Measurements from ENCODE around the gene GON4L. TPM values are rescaled to one million over a fixed set of nuclear protein-coding genes. Genes with fewer than 3 reads are reported as not detected.

GON4L gene
- total and polyA plus RNA-seq, 2 of the 4 experiments (the other 2 are of a cell fraction): 21.2 to 30.3 TPM

DNA sequence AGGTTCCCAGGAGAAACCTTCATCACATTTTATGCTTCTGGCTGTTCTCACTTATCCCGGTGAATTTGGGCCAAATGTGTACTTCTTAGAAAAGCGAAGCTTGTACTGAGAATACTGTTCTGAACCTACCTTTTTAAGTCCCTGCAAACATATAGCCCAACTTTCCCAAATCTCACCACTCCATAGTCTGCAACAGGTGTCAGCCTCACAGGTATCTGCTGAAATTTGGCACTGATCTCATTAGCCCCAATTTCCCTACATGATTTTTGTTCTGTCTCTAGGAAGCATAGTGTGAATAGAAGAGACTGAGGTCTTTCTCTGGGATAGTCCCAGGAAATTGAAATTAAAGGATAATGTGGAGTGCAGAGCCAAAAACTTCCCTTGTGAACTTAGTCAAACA lies 42.7 kb upstream of the GON4L start:
- Histone ChIP-seq H3K4me3 (ENCODE audit: insufficient read depth, low read depth, low read length) (no peak overlapping the region), H2AFZ (replicated peaks; ENCODE audit: low read length, poor library complexity) (no peak overlapping the region), H4K91ac (ENCODE audit: insufficient read depth, low read depth, low read length) (no peak overlapping the region), H3K4me2 (ENCODE audit: low read depth, low read length) (no peak overlapping the region), H2AK9ac (replicated peaks; ENCODE audit: low read depth, low read length, poor library complexity) (no peak overlapping the region), H3K27me3 (ENCODE audit: control insufficient read depth, insufficient read depth, low read length) (no peaks in the 10 kb centered on the region), H2BK5ac (ENCODE audit: low read depth, low read length, poor library complexity, severe bottlenecking) (no peak overlapping the region), H3K9me3 (ENCODE audit: control insufficient read depth, insufficient read depth, low read length) (no peaks in the 10 kb centered on the region), H3K4ac (ENCODE audit: low read depth, low read length) (no peak overlapping the region), H3K18ac (ENCODE audit: low read depth, low read length) (no peak overlapping the region), H3K14ac (replicated peaks; ENCODE audit: low read depth, low read length) (no peak overlapping the region), H3K9me1 (ENCODE audit: insufficient read depth, low read length) (peaks cover 2% of the 10 kb centered on the region; the same call in 1 of the 2 replicates), H3K9ac (ENCODE audit: low read depth, low read length) (no peak overlapping the region), H4K20me1 (ENCODE audit: insufficient read depth, low read length) (no peaks in the 10 kb centered on the region; the same call in 1 of the 2 replicates), H3K27ac (ENCODE audit: insufficient read depth, low read length) (no peak overlapping the region), H2AK5ac (ENCODE audit: low read depth, low read length) (no peak overlapping the region), H3K4me1 (ENCODE audit: control insufficient read depth, insufficient read depth, low read length) (no peaks in the 10 kb centered on the region), H4K8ac (ENCODE audit: low read depth in 2 of 2, low read length in 2 of 2) (no peak overlapping the region), H3K79me1 (ENCODE audit: low read depth in 1 of 2, low read length in 2 of 2) (peaks cover 16 to 35% of the 10 kb centered on the region in 2 experiments), H3K23ac (ENCODE audit: low read depth, low read length) (no peak overlapping the region), H3K36me3 (ENCODE audit: control insufficient read depth, insufficient read depth, low read length) (peaks cover 52% of the 10 kb centered on the region), H4K5ac (ENCODE audit: low read depth, low read length) (no peak overlapping the region), H2BK120ac (ENCODE audit: low read depth, low read length) (no peak overlapping the region), H2BK15ac (ENCODE audit: low read depth, low read length) (no peak overlapping the region), H3K56ac (ENCODE audit: extremely low read depth, insufficient read depth, low read length) (no peak overlapping the region), H2BK20ac (ENCODE audit: low read depth, low read length) (no peak overlapping the region)
- TF ChIP-seq, protein P1, sequence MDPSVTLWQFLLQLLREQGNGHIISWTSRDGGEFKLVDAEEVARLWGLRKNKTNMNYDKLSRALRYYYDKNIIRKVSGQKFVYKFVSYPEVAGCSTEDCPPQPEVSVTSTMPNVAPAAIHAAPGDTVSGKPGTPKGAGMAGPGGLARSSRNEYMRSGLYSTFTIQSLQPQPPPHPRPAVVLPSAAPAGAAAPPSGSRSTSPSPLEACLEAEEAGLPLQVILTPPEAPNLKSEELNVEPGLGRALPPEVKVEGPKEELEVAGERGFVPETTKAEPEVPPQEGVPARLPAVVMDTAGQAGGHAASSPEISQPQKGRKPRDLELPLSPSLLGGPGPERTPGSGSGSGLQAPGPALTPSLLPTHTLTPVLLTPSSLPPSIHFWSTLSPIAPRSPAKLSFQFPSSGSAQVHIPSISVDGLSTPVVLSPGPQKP (IDR thresholded peaks at IDR 0.05; ENCODE audit: borderline replicate concordance, low read depth, low read length): no peak
- TF ChIP-seq MXI1 (IDR thresholded peaks at IDR 0.05; ENCODE audit: borderline replicate concordance, low read depth, low read length): no peak
- no peak for TF ChIP-seq CHD1 (IDR thresholded peaks at IDR 0.05; ENCODE audit: low read depth, low read length)
- TF ChIP-seq CEBPB (IDR thresholded peaks at IDR 0.05; ENCODE audit: low read depth, low read length): no peak
- no peak for TF ChIP-seq MAFK (IDR thresholded peaks at IDR 0.05; ENCODE audit: low read depth, low read length)
- no peak for TF ChIP-seq BHLHE40 (IDR thresholded peaks at IDR 0.05; ENCODE audit: low read depth, low read length)
- no peak for TF ChIP-seq RCOR1 (IDR thresholded peaks at IDR 0.05; ENCODE audit: insufficient replicate concordance, low read length)
- TF ChIP-seq MAZ (IDR thresholded peaks at IDR 0.05; ENCODE audit: borderline replicate concordance, low read depth, low read length): no peak
- no peak for TF ChIP-seq NFE2L2 (IDR thresholded peaks at IDR 0.05; ENCODE audit: low read depth, low read length)
- TF ChIP-seq, protein P2, sequence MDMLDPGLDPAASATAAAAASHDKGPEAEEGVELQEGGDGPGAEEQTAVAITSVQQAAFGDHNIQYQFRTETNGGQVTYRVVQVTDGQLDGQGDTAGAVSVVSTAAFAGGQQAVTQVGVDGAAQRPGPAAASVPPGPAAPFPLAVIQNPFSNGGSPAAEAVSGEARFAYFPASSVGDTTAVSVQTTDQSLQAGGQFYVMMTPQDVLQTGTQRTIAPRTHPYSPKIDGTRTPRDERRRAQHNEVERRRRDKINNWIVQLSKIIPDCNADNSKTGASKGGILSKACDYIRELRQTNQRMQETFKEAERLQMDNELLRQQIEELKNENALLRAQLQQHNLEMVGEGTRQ (IDR thresholded peaks at IDR 0.05; ENCODE audit: low read depth, low read length): no peak
- TF ChIP-seq POLR2A (IDR thresholded peaks at IDR 0.05; ENCODE audit: low read depth, low read length): no peak
- TF ChIP-seq, protein P3, sequence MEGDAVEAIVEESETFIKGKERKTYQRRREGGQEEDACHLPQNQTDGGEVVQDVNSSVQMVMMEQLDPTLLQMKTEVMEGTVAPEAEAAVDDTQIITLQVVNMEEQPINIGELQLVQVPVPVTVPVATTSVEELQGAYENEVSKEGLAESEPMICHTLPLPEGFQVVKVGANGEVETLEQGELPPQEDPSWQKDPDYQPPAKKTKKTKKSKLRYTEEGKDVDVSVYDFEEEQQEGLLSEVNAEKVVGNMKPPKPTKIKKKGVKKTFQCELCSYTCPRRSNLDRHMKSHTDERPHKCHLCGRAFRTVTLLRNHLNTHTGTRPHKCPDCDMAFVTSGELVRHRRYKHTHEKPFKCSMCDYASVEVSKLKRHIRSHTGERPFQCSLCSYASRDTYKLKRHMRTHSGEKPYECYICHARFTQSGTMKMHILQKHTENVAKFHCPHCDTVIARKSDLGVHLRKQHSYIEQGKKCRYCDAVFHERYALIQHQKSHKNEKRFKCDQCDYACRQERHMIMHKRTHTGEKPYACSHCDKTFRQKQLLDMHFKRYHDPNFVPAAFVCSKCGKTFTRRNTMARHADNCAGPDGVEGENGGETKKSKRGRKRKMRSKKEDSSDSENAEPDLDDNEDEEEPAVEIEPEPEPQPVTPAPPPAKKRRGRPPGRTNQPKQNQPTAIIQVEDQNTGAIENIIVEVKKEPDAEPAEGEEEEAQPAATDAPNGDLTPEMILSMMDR (conservative IDR thresholded peaks at IDR 0.05; ENCODE audit: low read depth, low read length): no peak
- no peak for TF ChIP-seq FOS (IDR thresholded peaks at IDR 0.05; ENCODE audit: low read depth, low read length)
- TF ChIP-seq RAD21 (IDR thresholded peaks at IDR 0.05; ENCODE audit: low read length): no peak
- intact Hi-C loops (cut with micrococcal nuclease): no loop called here
- ChIA-PET POLR2A (ENCODE audit: unreplicated experiment) (interaction anchor here (1.2 kb wide), 1 partner anchor 8 kb away, joined by 3 read pairs; no protein-coding TSS in a partner anchor), CTCF (no interaction called here)
- dilution Hi-C loops (cut with HindIII; ENCODE audit: low sequenced_read_pairs, unreplicated experiment): no loop called here
- DNase-seq: no peak
- BruUV-seq (replicated peaks): no TSS peak
- in situ Hi-C loops (cut with MboI; ENCODE audit: low sequenced_read_pairs): no loop called here
- ATAC-seq (ENCODE audit: low read depth): no peak
- WGBS, 2 experiments (ENCODE audit: extremely low coverage in 2 of 2, insufficient read length in 1 of 2): no CpG with 5 or more reads among the region's 2 CpGs

Measured in IMR-90 (cell line).